ENCODE results near the gene TMEM87B. TPM values are rescaled to one million over a fixed set of nuclear protein-coding genes. Genes with fewer than 3 reads are reported as not detected.

Gene TMEM87B
- total RNA-seq, 2 experiments from 2014 or later: 11.4 to 12.2 TPM

DNA sequence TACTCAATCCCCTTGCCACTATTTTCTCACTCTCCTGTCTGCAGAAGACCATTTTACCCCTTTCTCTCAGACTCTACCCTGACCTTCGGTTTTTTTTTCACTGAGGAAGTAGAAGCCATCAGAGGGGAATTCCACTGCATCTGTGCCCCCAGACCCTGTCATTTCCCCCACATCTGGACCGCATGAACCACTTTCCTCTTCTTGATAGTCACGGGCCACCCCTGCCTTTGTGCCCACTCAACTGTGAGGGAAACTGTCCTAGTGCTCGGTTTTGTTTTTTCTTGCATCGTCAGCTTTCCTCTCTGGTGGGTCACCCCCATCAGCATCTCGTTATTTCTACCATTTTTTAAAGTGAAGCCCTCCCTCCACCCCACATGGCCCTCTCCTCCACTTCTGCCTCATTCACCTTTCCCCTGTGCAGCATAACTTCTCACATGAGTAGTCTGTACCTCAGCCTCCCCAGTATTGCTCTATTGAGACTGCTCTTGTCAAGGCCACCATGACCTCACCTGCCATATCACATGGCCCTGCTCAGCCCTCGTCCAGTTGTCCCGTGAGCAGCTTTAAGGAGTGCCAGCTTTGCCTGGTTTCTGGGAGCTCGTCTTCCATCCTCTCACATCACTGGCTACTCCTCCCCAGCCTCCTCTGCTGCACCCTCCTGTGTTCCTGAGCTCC is 32.4 kb downstream of the TMEM87B start:
- no peak overlapping the region for H3K4me3 Mint-ChIP-seq
- no peaks in the 10 kb centered on the region for H3K27me3 Mint-ChIP-seq
- intact Hi-C loops (cut with micrococcal nuclease): no loop called here
- no peak overlapping the region for H3K27ac Mint-ChIP-seq
- POLR2A ChIA-PET: no interaction called here
- TF ChIP-seq, protein P1, sequence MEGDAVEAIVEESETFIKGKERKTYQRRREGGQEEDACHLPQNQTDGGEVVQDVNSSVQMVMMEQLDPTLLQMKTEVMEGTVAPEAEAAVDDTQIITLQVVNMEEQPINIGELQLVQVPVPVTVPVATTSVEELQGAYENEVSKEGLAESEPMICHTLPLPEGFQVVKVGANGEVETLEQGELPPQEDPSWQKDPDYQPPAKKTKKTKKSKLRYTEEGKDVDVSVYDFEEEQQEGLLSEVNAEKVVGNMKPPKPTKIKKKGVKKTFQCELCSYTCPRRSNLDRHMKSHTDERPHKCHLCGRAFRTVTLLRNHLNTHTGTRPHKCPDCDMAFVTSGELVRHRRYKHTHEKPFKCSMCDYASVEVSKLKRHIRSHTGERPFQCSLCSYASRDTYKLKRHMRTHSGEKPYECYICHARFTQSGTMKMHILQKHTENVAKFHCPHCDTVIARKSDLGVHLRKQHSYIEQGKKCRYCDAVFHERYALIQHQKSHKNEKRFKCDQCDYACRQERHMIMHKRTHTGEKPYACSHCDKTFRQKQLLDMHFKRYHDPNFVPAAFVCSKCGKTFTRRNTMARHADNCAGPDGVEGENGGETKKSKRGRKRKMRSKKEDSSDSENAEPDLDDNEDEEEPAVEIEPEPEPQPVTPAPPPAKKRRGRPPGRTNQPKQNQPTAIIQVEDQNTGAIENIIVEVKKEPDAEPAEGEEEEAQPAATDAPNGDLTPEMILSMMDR (IDR thresholded peaks at IDR 0.05): no peak
- ATAC-seq (no peak), DNase-seq (no peak)
- H3K9me3 Mint-ChIP-seq: no peaks in the 10 kb centered on the region
- peaks cover 10% of the 10 kb centered on the region for H3K4me1 Mint-ChIP-seq (ENCODE audit: low read depth)
- CTCF ChIA-PET: interaction anchor here (1.4 kb wide), 1 partner anchor 34 kb away, joined by 3 read pairs; no protein-coding TSS in a partner anchor
- H3K36me3 Mint-ChIP-seq (ENCODE audit: low read depth): peaks cover 56% of the 10 kb centered on the region

DNA sequence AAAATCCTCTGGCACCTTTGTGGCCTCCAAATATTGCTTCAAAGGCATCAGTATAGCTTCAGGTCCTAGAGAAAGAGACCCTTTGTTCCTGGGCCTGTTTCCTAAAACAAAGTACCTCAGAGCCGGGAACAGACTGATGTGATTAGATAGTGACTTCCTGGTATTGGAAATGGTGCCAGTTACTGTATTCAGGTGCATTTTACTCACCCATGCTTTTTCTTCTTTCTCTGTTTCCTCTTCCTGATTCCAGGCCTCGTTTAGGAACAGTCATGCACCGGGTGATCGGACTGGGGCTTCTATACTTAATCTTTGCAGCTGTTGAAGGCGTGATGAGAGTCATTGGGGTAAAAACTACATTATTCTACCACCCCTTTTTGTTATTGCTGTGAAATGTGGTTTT is 34.3 kb downstream of the TMEM87B start:
- ChIA-PET POLR2A (no interaction called here), CTCF (interaction anchor here (1.4 kb wide), 1 partner anchor 32 kb away, joined by 3 read pairs; no protein-coding TSS in a partner anchor)
- intact Hi-C loops (cut with micrococcal nuclease): no loop called here
- Mint-ChIP-seq H3K27me3 (no peaks in the 10 kb centered on the region), H3K27ac (no peak overlapping the region), H3K4me3 (no peak overlapping the region), H3K4me1 (ENCODE audit: low read depth) (peaks cover 15% of the 10 kb centered on the region), H3K36me3 (ENCODE audit: low read depth) (peaks cover 50% of the 10 kb centered on the region), H3K9me3 (no peaks in the 10 kb centered on the region)
- TF ChIP-seq, protein P1 (IDR thresholded peaks at IDR 0.05): no peak
- DNase-seq (no peak), ATAC-seq (no peak)

DNA sequence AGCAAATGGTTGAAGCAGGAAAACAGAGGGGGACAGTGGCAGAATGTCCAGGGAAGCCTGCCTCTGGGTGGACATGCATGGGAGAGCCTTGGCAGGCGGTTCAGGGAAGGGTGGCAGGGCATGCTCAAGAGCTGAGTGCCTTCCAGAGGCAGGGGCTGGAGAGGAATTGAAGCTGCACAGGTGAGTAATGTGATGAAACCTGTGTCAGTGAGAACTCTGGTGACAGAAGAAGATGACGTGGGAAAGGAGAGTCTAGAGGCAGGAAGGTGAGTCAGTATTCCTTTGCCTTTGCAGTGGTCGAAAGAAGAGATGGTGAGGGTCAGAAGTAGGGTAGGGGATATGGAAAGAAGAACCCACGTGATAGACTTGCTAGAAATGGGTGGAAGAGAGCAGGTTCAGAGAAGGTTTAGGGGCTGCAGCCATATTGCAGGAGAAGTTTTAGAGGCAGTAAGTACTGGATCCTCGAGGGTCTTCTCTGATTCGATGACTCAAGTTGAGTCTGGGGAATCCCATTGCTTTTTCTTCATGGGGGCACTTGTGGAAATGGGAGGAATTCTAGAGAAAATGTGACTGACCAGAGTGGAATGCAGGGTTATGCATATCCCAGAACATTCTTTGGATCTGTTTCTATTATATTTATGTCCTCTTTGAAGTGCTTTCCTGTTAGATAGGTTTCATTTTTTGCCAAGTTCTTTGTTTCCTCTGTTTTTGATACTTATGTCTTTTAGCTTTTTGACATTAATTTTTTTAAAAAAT is 37.4 kb downstream of the TMEM87B start:
- peak; percentile 71 for ATAC-seq
- peaks cover 33% of the 10 kb centered on the region for H3K36me3 Mint-ChIP-seq (ENCODE audit: low read depth)
- no peaks in the 10 kb centered on the region for H3K27me3 Mint-ChIP-seq
- H3K27ac Mint-ChIP-seq: peak overlapping the region; percentile 23
- TF ChIP-seq, protein P1 (IDR thresholded peaks at IDR 0.05): no peak
- peaks cover 17% of the 10 kb centered on the region for H3K4me1 Mint-ChIP-seq (ENCODE audit: low read depth)
- no peak overlapping the region for H3K4me3 Mint-ChIP-seq
- ChIA-PET POLR2A (interaction anchor here (1.1 kb wide), 1 partner anchor 9 kb away, joined by 3 read pairs; no protein-coding TSS in a partner anchor), CTCF (no interaction called here)
- intact Hi-C loops (cut with micrococcal nuclease): no loop called here
- H3K9me3 Mint-ChIP-seq: no peaks in the 10 kb centered on the region
- DNase-seq: no peak

DNA sequence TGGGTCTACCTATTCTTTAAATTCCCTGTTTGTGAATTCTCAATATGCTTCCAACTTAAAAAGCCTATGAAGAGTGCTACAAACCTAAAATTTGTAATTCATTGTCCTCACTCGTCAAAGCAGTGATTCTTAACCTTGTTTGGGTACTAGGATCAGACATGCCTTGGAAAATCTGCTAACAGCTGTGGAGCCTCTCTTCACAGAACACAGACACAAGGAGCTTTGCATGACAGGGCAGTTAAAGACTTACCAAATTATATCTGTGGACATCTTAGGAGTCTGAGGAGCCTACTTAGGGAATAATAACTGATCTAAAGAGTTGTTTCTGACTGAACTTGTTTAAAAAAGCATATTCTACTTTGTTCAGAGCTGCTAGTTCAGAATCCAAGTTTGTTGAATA is 38.1 kb downstream of the TMEM87B start:
- ChIA-PET CTCF (no interaction called here), POLR2A (interaction anchor here (1.1 kb wide), 1 partner anchor 9 kb away, joined by 3 read pairs; no protein-coding TSS in a partner anchor)
- intact Hi-C loops (cut with micrococcal nuclease): no loop called here
- Mint-ChIP-seq H3K4me1 (ENCODE audit: low read depth) (peaks cover 15% of the 10 kb centered on the region), H3K27me3 (no peaks in the 10 kb centered on the region), H3K4me3 (no peak overlapping the region), H3K36me3 (ENCODE audit: low read depth) (peaks cover 31% of the 10 kb centered on the region), H3K9me3 (no peaks in the 10 kb centered on the region), H3K27ac (no peak overlapping the region)
- ATAC-seq: no peak
- no peak for DNase-seq
- TF ChIP-seq, protein P1 (IDR thresholded peaks at IDR 0.05): no peak

DNA sequence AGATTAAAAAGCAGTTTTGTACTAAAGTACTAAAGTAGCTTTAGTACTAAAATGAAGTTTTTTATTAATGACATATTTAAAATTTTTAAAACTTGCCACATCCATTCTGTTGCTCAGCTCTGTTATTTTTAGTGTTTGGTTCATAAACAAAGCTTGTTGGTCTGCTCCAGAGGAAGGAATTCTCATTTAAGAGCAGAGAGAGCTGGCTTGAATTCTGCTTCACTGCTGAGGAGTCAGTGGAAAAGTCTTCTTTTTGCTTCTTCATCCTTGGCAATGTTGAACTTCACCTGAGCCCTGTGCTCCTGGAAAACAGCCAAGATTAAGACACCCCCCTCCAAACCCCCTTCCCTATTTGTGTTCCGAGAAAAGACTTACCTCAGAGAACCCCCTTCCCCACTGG is 40.6 kb downstream of the TMEM87B start:
- CTCF ChIA-PET: no interaction called here
- Mint-ChIP-seq H3K9me3 (no peaks in the 10 kb centered on the region), H3K36me3 (ENCODE audit: low read depth) (peaks cover 24% of the 10 kb centered on the region), H3K27me3 (no peaks in the 10 kb centered on the region), H3K4me3 (no peak overlapping the region), H3K4me1 (ENCODE audit: low read depth) (peaks cover 15% of the 10 kb centered on the region), H3K27ac (no peak overlapping the region)
- POLR2A ChIA-PET: no interaction called here
- ATAC-seq (no peak), DNase-seq (no peak)
- intact Hi-C loops (cut with micrococcal nuclease): no loop called here
- TF ChIP-seq, protein P1 (IDR thresholded peaks at IDR 0.05): no peak

Data from activated CD8-positive, alpha-beta T cell treated with anti-CD3 and anti-CD28 coated beads for 36 hours (primary cell).